WTC11 (cell line): ENCODE results near the gene HDAC9. TPM values are rescaled to one million over a fixed set of nuclear protein-coding genes. Genes with fewer than 3 reads are reported as not detected.
A peak's percentile ranks its signal among the peaks of the same experiment; 100 is the strongest.

Experiments used
- ATAC-seq: fragments of 200-7000 bp; cut with Tn5 transposase; 2 replicates; pipeline ENCODE4 v1.10.0; 2021; ENCODE audit warnings: mild to moderate bottlenecking, moderate library complexity
- CTCF ChIA-PET: fragments of 300-600 bp; sonication (Branson Sonifier 250); formaldehyde crosslinking; loops from one replicate; lab custom pipeline; 2021; ENCODE audit warnings: antibody characterized with exemption; lab: Charles Lee
- POLR2A ChIA-PET: fragments of 350-600 bp; sonication (Branson Sonifier 250); formaldehyde crosslinking; loops from one replicate; lab custom pipeline; 2021; ENCODE audit warnings: antibody characterized with exemption; lab: Charles Lee
- DNase-seq: peaks from one replicate; pipeline ENCODE4 v3.0.0; 2021; ENCODE audit warnings: low spot score
- H3K27ac Mint-ChIP-seq: 2 replicates; pipeline ENCODE4 v1.8.0; 2021; ENCODE audit warnings: mixed read lengths
- H3K27me3 Mint-ChIP-seq: 2 replicates; pipeline ENCODE4 v1.8.0; 2021; ENCODE audit warnings: low read depth, mild to moderate bottlenecking, moderate library complexity, mixed read lengths
- H3K36me3 Mint-ChIP-seq: 2 replicates; pipeline ENCODE4 v1.8.0; 2021; ENCODE audit warnings: mixed read lengths
- H3K4me1 Mint-ChIP-seq: 2 replicates; pipeline ENCODE4 v1.8.0; 2022; ENCODE audit warnings: mixed read lengths
- H3K4me3 Mint-ChIP-seq: 2 replicates; pipeline ENCODE4 v1.8.0; 2021; ENCODE audit warnings: mild to moderate bottlenecking, moderate library complexity, mixed read lengths
- H3K9me3 Mint-ChIP-seq: 2 replicates; pipeline ENCODE4 v1.8.0; 2021; ENCODE audit warnings: mixed read lengths
- AFF4 ChIP-seq: sonication (generic); formaldehyde crosslinking; IDR thresholded peaks from 2 replicates; pipeline ENCODE4 v1.8.1; 2023; ENCODE audit warnings: mild to moderate bottlenecking, missing genetic modification reagents, borderline replicate concordance
- ARID4B ChIP-seq: sonication (generic); formaldehyde crosslinking; IDR thresholded peaks from 2 replicates; pipeline ENCODE4 v1.8.0; 2023; ENCODE audit warnings: missing genetic modification reagents, mild to moderate bottlenecking, borderline replicate concordance
- ATF1 ChIP-seq: sonication (generic); formaldehyde crosslinking; IDR thresholded peaks from 2 replicates; pipeline ENCODE4 v1.8.1; 2023; ENCODE audit warnings: mild to moderate bottlenecking, moderate library complexity, missing genetic modification reagents
- ATF2 ChIP-seq: sonication (generic); formaldehyde crosslinking; IDR thresholded peaks from 2 replicates; pipeline ENCODE4 v1.8.1; 2022; ENCODE audit warnings: low read depth, missing genetic modification reagents, borderline replicate concordance
- E2F1 ChIP-seq: sonication (generic); formaldehyde crosslinking; IDR thresholded peaks from 2 replicates; pipeline ENCODE4 v1.8.0; 2022; ENCODE audit warnings: mild to moderate bottlenecking, missing genetic modification reagents
- GRHL2 ChIP-seq: fragments of 250-450 bp; sonication (Bioruptor Pico); IDR thresholded peaks from 2 replicates; pipeline ENCODE4 v1.8.0; 2022; ENCODE audit warnings: mild to moderate bottlenecking, moderate library complexity; ENCODE audit not compliant: insufficient replicate concordance, severe bottlenecking
- MLX ChIP-seq: sonication (generic); formaldehyde crosslinking; IDR thresholded peaks from 2 replicates; pipeline ENCODE4 v1.8.1; 2023; ENCODE audit warnings: mild to moderate bottlenecking, missing genetic modification reagents, moderate library complexity
- MYBL2 ChIP-seq: sonication (generic); formaldehyde crosslinking; IDR thresholded peaks from 2 replicates; pipeline ENCODE4 v1.8.1; 2023; ENCODE audit warnings: mild to moderate bottlenecking, moderate library complexity, missing genetic modification reagents
- NFATC4 ChIP-seq: fragments of 250-450 bp; sonication (Bioruptor Pico); IDR thresholded peaks from 2 replicates; pipeline ENCODE4 v1.9.0; 2021; ENCODE audit warnings: mild to moderate bottlenecking
- NFE2L1 ChIP-seq: sonication (generic); formaldehyde crosslinking; IDR thresholded peaks from 2 replicates; pipeline ENCODE4 v1.8.1; 2023; ENCODE audit warnings: missing genetic modification reagents
- NFYB ChIP-seq: sonication (generic); formaldehyde crosslinking; conservative IDR thresholded peaks from 2 replicates; pipeline ENCODE4 v1.8.0; 2022; ENCODE audit warnings: low read depth, missing genetic modification reagents
- PREB ChIP-seq: sonication (generic); formaldehyde crosslinking; IDR thresholded peaks from 2 replicates; pipeline ENCODE4 v1.8.1; 2022; ENCODE audit warnings: mild to moderate bottlenecking, missing genetic modification reagents, moderate library complexity, borderline replicate concordance
- STAT6 ChIP-seq: sonication (generic); formaldehyde crosslinking; conservative IDR thresholded peaks from 2 replicates; pipeline ENCODE4 v1.8.1; 2023; ENCODE audit warnings: mild to moderate bottlenecking, low read depth, missing genetic modification reagents, moderate library complexity
- TP53 ChIP-seq: sonication (generic); formaldehyde crosslinking; IDR thresholded peaks from 2 replicates; pipeline ENCODE4 v1.8.1; 2023; ENCODE audit warnings: mild to moderate bottlenecking, missing genetic modification reagents
- ZNF416 ChIP-seq: fragments of 250-450 bp; sonication (Bioruptor Pico); IDR thresholded peaks from 2 replicates; pipeline ENCODE4 v1.9.0; 2021; ENCODE audit warnings: mild to moderate bottlenecking, inconsistent platforms
- ZNF425 ChIP-seq: fragments of 250-450 bp; sonication (Bioruptor Pico); conservative IDR thresholded peaks from 2 replicates; pipeline ENCODE4 v1.9.0; 2021; ENCODE audit warnings: mild to moderate bottlenecking
- total RNA-seq: library from RNA; stranded (reverse); gene quantifications from 3 replicates; pipeline ENCODE4 v1.2.3, GENCODE V29; 2021

The HDAC9 gene
- total RNA-seq, 1 experiment from 2014 or later: 18.8 TPM

GRCh38 chr7:18614841-18615240 lies 119.3 kb downstream of the HDAC9 start:
- peaks cover 29% of the 10 kb centered on the region for H3K4me1 Mint-ChIP-seq
- H3K9me3 Mint-ChIP-seq: no peaks in the 10 kb centered on the region
- CTCF ChIA-PET: no interaction called here
- no peaks in the 10 kb centered on the region for H3K27me3 Mint-ChIP-seq
- 0 out of 2 replicates have a peak overlapping the region, but pooled peaks have one; percentile 4 for H3K4me3 Mint-ChIP-seq
- DNase-seq: no peak
- POLR2A ChIA-PET: no interaction called here
- H3K27ac Mint-ChIP-seq: peak overlapping the region; percentile 9
- TF ChIP-seq MLX: no peak
- no peak for TF ChIP-seq PREB (CRISPR knock-in tag)
- no peak for TF ChIP-seq NFATC4 (CRISPR knock-in tag)
- no peak for TF ChIP-seq NFYB (CRISPR knock-in tag)
- no peak for TF ChIP-seq ZNF425 (CRISPR knock-in tag)
- TF ChIP-seq ARID4B (CRISPR knock-in tag): no peak
- no peak for TF ChIP-seq NFE2L1 (CRISPR knock-in tag)
- no peak for TF ChIP-seq AFF4 (CRISPR knock-in tag)
- TF ChIP-seq ZNF416 (CRISPR knock-in tag): no peak
- TF ChIP-seq TP53 (CRISPR knock-in tag): no peak
- TF ChIP-seq, all 79 proteins: peak for 0
- no peak for ATAC-seq
- no peaks in the 10 kb centered on the region for H3K36me3 Mint-ChIP-seq

GRCh38 chr7:18619311-18619710 lies 123.8 kb downstream of the HDAC9 start:
- ChIA-PET POLR2A (no interaction called here), CTCF (interaction anchor here (1.6 kb wide), 1 partner anchor 9 kb away, joined by 5 read pairs; no protein-coding TSS in a partner anchor)
- ATAC-seq (no peak), DNase-seq (no peak)
- Mint-ChIP-seq H3K4me3 (no peak overlapping the region), H3K27me3 (no peaks in the 10 kb centered on the region), H3K36me3 (no peaks in the 10 kb centered on the region), H3K9me3 (no peaks in the 10 kb centered on the region), H3K27ac (no peak overlapping the region), H3K4me1 (peaks cover 17% of the 10 kb centered on the region)
- no peak for TF ChIP-seq ATF2 (CRISPR knock-in tag)
- no peak for TF ChIP-seq NFATC4 (CRISPR knock-in tag)
- TF ChIP-seq ATF1: no peak
- no peak for TF ChIP-seq E2F1
- no peak for TF ChIP-seq STAT6 (CRISPR knock-in tag)
- no peak for TF ChIP-seq MYBL2 (CRISPR knock-in tag)
- TF ChIP-seq GRHL2: no peak
